Panc1 (cell line): ENCODE data around the gene DGKD.

Experiments
- CTCF ChIP-seq: fragments of 450-650 bp; IDR thresholded peaks from 2 replicates; pipeline ENCODE4 v1.5.1; 2017; ENCODE audit warnings: mild to moderate bottlenecking
- POLR2AphosphoS5 ChIP-seq: IDR thresholded peaks from 2 replicates; pipeline ENCODE4 v1.6.1; 2012; ENCODE audit warnings: mild to moderate bottlenecking, low read depth, low read length, moderate library complexity
- TCF7L2 ChIP-seq: IDR thresholded peaks from 2 replicates; pipeline ENCODE4 v1.6.1; 2011; ENCODE audit warnings: mild to moderate bottlenecking, low read depth, low read length, inconsistent platforms

- TF ChIP-seq CTCF, result no peak
- TF ChIP-seq TCF7L2, result no peak
- no peak for TF ChIP-seq POLR2AphosphoS5
These were observed 100.7 kb downstream of the DGKD start for GRCh38 chr2:233455006-233455405.
